GM21619 (cell line): ENCODE data around the gene MRTFB.
"Not testable (repeated sequence)": the region's sequence is repeated elsewhere in the genome, so short reads cannot be mapped to it uniquely, and the experiment has no call there.

ENCODE experiments used
- ATAC-seq: cut with Tn5 transposase; IDR thresholded peaks from one replicate; pipeline ENCODE4 v1.9.1; 2021; ENCODE audit not compliant: unreplicated experiment

MRTFB gene

DNA sequence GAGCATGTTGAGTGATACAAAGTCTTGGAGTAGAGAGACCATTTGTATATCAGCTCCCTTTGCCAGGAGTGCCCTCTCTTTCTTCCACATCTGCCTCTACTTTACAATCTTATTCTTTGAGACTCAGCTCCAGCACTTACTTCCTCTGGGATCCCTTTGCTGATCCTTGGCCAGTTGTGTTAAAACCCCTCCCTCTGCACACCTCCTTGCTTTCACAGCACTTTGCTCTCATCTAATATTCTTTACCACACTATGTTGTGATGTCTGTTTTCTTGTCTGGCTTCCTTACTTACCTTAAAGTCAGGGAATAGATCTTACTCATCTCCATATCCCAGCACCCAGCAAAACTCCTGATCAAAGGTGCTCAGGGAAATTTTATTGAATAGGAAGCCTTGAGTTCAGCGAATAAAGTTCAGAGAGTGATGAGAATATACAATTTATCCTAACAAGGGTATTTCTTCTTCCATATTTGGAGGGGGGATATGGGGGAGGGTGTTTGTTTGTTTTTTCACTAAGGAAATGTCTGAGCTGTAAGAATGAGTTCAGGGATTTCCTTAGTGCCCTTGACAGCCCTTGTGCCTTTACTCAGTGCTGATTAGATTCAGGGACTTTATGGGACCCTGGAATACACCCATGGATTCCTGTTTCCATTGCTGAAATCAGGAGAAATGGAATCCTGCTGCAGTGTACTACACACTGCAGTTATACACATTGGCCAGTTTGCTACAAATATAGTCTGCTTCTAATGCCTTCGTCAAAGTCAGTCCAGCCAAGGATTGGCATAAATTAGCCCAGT, 32.0 kb downstream of the MRTFB start:
- ATAC-seq: no peak

DNA sequence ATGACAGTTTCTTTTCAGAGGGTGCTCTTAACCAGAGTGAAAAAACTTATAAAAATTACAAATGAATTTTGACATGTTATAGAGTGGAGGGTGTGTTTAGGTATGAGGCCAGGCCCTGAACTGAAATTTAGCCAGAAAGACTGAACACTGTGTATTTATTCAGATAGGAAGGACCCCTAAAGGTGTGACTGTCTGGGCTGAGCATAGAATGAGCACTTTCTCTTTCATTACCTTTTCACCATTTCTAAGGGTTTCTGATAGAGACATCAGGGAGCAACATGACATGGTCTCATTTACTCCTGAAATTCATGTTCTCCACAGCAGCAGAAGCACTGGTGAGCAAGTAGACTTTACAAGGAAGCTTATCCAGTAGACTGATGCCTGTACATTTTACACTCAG, 32.9 kb downstream of the MRTFB start:
- no peak for ATAC-seq

DNA sequence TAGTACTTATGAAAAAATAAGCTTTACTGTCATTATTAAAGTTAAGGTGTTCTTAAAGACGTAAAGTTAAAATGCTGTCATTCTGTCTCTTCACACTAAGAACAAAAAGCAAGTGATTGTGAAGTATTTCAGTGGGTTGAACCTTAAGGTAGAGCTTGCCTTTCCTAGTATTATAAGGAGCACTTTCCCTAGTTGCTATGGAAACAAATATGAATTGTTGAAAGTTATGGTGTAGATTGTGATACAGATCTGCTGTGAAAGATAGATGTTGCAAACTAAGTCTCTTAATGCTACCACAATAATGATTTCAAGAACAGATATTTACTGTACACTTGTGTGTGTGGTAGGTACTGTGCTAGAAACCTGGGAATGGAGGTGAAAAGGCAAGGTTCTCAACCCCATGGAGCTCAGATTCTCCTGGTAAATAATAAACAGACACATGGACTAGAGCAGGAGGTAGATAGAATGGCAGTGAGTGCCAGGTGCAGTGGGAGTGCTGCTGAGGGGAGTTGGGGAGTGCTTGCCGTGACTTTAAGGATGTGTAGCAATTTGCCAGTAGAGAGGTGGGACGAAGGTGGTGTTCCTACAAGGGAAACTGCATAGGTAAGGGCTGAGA, 34.7 kb downstream of the MRTFB start:
- no peak for ATAC-seq

DNA sequence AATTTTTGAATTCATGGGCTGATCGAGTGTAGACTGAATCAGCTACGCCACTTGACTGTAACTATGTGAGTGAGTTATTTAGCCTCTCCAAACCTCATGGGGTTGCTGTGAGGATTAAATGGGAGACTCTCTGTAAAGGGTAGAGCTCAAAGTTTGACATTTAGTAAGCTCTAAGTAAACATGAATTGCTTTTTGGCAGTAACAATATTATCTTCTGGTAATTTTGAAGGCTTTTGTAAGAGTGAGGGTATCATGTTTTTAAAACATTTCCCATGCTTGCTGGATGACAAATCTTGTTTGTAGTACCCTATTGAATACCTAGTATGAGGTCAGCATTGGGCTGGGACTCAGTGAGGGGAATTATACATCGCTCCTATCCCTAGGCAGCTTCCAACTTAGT, 35.3 kb downstream of the MRTFB start:
- no peak for ATAC-seq

DNA sequence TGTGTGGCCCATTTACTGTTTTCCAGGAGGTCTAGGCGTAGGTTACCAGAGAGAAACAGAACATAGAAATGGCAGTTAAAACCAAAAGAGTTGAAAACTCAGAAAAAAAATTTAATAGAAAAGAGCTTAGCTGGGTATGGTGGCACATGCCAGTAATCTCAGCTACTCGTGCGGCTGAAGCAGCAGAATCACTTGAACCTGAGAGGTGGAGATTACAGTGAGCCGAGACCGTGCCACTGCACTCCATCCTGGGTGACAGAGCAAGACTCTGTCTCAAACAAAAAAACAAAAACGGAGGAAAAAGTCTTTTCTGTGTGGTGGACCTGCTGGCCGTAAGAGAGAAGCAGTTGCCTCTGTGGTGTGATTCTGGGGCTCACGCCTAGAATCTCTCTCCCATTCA, 35.8 kb downstream of the MRTFB start:
- no peak for ATAC-seq

DNA sequence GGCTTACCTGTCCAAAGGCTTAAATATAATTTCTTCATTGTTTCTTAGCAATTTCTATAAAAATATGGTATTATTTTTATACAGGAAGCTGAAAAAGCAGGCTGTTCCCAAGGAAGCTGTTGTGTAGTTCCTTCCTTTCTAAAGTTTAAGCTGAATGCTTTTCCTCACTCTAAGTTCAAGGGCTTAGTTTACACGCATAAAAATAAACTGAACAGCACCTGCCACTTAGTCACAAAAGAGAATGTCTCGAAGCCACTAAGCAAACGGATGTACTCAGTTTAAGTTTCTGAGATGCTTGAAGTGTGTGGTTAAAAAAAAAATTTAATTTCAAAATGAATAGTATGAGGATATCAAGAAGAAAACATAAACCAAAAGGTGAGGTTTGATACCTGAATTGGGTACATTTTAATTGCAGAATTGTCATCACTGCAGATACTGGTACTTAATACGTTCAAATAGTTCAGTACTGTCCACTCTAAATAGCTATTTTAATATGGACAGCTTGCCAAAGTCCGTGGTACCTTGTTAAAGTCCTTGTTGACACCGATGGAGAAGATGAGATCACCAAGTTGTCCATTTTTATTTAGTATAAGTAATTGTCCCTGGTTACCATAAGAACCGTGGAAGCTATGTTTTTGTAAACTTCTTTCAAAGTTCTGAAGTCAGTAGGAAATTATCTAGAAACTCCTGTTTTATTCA, 38.1 kb downstream of the MRTFB start:
- ATAC-seq: no peak

DNA sequence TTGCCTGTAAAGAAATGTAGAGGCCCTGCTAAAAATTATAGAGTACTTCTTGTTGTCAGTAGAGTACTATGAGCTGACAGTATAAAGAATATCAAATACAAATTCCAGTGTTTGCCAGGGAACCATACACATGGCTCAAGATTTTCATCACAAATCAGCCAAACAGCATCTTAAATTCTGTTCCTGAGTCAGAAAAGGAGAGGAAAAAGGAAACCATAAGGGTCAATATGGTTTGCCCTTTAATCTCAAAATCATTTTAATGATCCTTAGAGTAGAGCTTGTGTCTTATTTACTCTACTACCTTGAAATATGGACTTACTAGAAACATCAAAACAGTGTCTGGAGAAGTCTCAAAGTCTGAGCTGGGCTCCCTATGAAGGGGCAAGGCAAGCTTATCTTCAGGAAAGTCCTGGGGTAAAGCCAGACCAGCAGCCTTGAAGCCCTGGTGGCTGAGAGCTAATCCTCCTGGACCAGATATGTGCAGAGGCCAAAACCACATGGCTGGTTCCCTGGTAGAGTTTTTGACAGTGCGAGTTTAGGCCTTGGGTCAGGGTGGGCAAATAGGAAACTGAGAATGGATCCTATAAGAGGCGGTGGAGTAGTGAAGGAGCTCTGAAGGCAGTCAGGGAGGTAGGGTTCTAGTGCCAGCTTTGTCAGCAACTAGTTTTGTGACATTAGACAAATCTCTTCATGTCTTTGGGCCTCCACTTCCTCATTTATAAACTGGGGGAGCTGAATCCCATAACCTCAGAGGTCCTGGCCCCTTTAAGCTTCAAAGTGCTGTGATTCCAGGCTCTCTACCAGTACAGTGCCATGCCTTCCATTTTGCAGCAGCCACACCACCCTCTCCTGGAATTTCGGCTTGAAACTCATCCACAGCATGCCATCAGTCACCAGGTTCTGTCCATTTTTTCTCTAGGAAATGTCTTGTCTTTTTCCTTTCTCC, 38.9 kb downstream of the MRTFB start:
- no peak for ATAC-seq

DNA sequence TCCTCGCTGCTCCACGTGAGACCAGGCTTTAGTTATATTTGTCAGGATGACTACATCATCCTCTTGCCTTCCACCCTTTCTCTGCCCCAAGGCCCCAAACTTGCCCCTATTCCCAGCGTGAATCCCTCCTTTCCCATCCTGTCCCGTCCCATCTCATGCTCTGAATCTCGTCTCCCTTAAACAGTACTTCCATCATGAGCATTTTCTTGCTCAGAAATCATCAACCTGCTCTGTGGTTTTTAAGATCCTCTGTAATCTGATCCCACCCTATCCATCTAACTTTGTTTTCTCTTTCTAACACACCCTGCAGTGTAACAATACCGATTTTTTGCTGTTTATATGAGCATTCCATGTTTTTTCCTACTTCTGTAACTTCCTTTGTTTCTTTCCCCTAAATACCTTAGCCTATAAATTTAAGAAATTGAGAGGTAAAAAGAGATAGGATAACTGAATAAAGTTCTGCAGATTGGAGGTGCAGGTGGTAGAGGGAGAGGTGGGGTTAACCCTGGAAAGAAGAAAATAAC, 39.7 kb downstream of the MRTFB start:
- ATAC-seq: no peak

DNA sequence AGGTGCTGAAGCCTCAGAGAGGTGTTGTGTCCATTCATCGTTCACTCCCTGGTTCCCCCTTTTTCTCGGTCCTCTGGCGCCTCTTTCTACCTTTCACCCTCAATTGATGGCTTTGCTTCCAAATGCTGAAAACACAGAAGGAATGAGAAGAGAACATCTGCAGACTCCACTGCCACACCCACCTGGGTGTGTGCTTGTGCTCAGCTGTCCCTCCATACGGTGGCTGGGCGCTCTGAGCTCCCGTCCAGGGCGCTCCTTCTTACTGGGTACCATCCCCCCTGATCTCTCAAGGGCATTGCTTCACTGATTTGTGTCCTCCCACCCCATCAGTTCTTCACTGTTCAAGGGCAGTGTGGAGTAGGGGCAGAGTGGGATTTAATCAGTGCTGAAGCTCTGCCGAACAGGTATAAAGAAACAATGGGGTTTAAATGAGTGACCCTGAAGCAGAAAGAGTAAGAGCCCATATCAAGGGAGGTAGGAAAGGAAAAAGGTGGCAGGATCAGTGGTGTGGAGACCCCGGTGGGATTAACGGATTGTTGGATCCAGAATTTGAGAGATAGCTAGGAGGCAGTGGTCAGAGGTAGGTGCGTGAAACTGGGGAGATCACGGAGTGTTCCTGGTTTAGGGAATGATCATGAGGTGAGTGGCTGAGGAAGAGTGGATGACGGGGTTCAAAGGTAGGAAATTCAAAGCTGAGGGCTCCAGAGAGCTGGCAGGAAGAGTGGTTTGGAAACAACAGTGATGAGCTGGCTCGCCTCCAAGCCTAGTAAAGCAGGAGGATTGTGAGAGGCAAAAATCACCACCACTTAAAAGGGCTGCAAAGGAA, 40.8 kb downstream of the MRTFB start:
- ATAC-seq: no peak

DNA sequence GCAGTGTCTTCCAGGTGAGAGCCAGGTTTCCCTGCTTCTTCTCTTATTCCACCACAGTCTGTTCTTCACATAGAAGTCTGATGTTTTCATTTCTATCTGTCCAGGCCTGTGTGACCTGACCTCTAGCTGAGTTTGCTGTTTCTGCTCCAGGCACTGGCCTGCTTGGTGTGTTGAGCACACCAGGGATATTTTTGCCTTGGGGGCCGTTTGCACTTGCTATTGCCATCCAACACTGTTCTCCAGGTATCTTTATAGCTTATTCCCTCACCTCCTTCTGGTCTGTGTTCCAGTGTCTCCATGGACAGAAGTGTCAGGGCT, 41.4 kb downstream of the MRTFB start:
- ATAC-seq: no peak

DNA sequence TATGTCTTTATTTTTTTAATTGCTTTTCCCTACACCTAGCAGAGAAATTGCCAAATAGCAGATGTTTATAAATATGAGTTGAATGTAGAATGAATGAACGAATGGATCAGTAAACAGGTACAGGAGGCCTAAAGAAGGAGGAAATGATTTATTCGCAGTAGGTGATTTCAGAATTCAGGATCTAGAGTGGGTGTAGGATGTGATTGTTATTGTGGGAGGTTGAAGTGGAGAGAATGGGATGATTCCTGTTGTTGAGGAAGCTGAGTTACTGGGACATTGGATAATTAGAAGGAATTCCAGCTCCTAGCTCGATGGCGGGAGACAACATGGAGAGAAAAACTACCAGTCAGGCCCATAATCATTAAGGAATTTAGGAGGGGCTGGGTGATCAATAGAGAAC, 42.2 kb downstream of the MRTFB start:
- ATAC-seq: no peak

DNA sequence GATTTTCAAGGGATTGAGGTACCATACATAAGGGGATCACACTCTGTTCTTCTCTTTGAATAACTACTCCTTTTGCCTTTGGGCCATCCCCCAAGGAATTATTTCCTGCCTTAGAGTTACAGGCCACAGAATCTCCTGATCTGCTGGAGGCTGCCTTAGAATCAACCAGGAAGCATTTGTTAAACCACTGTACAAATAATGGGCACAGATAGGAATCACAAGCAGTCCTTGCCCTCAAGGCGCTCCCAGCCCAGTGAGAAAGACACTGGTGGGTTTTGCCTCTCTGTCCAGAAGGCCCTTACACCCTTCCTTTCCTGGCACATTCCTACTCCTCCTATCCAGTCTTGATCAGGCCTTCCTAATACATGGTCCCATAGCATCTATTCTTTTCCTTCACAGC, 45.9 kb downstream of the MRTFB start:
- ATAC-seq: no peak

DNA sequence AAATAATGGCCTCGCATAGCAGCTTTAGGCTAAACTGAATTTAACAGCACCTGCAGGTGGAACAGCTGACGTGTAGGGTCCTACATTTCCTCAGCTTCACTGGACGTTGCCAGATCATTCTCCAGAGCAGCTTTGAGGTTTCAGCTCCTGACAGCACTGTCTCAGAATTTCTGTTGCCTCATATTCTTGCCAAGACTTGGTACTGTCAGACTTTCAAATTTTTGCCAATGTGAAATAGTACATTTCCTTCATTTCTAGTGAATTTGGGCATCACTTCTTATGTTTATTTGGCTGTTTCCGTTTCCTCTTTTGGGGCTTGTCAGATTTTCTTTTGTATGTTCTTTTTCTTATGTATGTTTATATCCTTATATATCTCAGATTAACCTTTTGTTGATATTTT, 48.7 kb downstream of the MRTFB start:
- no peak for ATAC-seq

DNA sequence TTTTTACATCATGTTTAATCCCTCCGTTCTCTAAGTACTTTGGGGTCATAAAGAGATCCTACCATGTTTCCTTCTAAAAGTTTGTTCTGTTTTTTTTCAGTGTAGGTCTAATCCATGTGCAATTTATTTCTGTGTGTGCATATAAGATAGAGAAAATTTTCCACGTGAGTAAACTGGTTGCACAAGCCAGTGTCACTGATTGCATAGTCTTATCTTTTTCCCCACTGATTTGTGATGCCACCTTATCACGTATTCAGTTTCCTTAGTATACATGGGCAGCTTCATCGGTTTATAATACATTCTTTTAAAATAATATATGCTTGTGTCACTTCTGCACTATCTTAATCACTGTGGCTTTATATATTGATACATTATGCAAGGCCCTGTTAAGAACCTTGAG, 49.2 kb downstream of the MRTFB start:
- ATAC-seq: no peak

DNA sequence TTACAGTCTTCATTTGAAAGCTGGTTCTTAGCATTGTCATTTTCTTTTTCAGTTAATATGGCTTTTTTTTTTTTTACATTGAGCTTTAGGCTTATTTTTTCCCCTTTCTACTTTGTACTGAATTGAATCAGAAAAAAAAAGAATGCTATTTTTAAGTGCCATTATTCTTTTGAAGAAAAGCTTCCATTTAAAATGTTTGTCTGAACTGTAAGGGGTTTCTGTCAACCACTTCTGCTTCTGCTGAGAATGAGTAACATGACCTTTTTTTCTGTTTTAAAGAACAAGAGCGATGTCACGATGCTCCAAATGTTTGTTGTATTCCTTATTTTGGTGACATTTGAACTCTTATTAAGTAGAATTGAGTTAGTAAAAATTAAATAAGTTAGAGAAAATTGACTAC, 50.0 kb downstream of the MRTFB start:
- no peak for ATAC-seq

DNA sequence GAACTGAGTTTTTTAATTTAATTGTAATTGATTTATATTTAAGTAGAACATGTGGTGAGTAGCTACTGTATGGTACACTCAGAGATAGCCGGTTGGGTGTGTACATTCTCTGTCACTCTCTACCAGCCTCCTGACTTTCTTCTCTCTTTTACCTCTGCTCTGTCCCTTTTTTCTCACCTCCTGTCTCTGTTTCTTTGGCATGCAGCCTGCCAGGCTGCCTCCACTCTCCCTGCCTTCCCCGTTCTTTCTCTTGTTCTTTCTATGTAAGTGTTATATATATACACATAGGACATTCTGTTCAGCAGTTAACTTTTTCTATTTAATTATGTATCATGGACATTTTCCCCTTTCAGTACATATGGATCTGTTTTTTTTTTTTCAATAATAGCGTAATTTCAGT, 50.8 kb downstream of the MRTFB start:
- no peak for ATAC-seq

DNA sequence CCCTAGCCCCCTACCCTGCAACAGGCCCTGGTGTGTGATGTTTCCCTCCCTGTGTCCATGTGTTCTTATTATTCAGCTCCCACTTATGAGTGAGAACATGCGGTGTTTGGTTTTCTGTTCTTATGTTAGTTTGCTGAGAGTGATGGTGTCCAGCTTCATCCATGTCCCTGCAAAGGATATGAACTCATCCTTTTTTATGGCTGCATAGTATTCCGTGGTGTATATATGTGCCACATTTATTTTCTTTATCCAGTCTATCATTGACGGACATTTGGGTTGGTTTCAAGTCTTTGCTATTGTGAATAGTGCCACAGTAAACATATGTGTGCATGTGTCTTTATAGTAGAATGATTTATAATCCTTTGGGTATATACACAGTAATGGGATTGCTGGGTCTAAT, 51.3 kb downstream of the MRTFB start:
- not testable (repeated sequence) for ATAC-seq

DNA sequence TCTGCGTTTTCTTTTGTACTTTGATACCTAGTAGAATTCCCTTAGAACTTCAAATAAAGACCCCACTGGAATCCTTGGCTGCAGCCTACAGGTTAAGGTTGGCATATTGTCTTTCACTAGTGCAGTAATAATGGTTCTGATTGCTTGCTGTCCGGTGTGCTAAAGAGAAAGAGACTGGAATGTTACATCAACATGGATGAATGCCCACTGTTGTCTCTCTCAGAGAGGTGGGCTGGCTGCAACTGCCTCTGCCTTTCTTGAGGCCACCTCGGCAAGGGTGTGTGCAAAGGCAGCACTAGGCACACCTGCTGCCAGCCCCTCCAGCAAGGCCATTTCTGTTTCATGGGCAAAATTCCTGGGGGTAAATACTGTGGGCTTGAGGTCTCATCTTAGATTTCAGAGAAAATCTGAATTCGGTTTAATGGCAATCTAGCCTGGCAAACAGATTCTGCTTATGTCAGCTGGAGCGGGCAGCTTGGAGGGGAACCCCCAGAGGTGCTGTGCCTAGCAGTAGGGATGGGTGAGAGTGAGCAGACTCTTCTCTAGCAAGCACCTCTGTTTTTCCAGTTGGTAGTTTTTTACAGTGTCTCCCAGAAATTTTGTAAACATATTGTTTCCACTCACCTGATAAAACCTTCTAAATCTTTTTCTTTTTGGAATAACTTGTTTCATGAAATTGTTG, 54.0 kb downstream of the MRTFB start:
- ATAC-seq: no peak

DNA sequence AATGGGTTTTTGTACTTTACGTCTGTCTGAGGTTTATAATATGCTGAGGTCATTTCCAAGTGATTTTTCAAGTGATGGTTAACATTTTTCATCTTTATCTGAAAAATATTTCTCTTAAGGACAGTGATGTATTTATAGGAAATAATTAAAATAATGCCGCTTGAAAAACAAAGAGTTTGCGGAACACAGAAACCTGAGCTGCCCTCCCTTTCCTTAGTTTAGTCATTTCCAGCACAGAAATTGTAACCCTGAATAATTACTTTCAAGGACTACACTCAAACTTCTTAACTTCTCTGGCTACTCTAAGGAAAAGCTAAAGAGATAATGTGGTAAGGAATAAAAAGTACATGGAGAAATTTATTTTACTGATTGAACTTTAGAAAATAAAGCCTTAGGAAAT, 54.6 kb downstream of the MRTFB start:
- no peak for ATAC-seq

DNA sequence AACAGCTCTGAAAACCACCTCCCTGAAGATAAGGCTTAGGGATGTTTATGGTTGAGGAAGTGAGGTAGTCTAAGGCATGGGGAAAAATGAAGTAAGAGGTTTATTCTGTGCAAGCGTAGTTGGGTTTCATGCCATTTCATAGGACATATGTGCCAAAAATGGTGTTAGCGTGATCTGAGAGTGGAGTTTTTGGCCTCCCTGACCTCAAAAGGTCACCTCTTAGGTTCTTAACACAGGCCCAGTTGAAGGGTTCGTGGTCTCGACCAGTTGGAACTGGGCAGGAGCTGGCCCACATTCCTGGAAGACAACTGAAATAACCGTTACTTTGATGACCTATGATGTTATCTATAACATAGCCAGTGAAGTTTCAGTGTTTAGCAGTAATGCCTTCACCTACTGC, 57.0 kb downstream of the MRTFB start:
- ATAC-seq: no peak
